CD4-positive, alpha-beta T cell treated with Interleukin-1 beta for 1 hour (primary cell): Measurements from ENCODE around the gene CALN1.
"Not testable (repeated sequence)": the region's sequence is repeated elsewhere in the genome, so short reads cannot be mapped to it uniquely, and the experiment has no call there.

ENCODE experiments used
- DNase-seq, 2 donors: peaks; one replicate each; pipeline ENCODE4 v3.0.0-alpha.2; 2020 to 2022

Gene CALN1

GRCh38 chr7:71775648-71776047 is 636.5 kb downstream of the CALN1 start:
- DNase-seq, result no peak

GRCh38 chr7:71772779-71773178 is 639.4 kb downstream of the CALN1 start:
- no peak for DNase-seq

- DNase-seq, result no peak
Measured at GRCh38 chr7:71770269-71770907, 641.8 kb downstream of the CALN1 start.

GRCh38 chr7:71769326-71769725 is 642.8 kb downstream of the CALN1 start:
- DNase-seq, result no peak

GRCh38 chr7:71768450-71768849 is 643.7 kb downstream of the CALN1 start:
- no peak for DNase-seq

- DNase-seq, result no peak
Measured at GRCh38 chr7:71766016-71766415, 646.1 kb downstream of the CALN1 start.

- no peak for DNase-seq
Measured at GRCh38 chr7:71761336-71761735, 650.8 kb downstream of the CALN1 start.

GRCh38 chr7:71754828-71755227 is 657.3 kb downstream of the CALN1 start:
- DNase-seq, result no peak

GRCh38 chr7:71753956-71754664 is 658.0 kb downstream of the CALN1 start:
- no peak for DNase-seq

- no peak for DNase-seq
Measured at GRCh38 chr7:71753236-71753635, 658.9 kb downstream of the CALN1 start.

GRCh38 chr7:71752171-71752935 is 659.8 kb downstream of the CALN1 start:
- peak in 1 of 2 donors; percentile 10 for DNase-seq

GRCh38 chr7:71750290-71750689 is 661.8 kb downstream of the CALN1 start:
- DNase-seq, result no peak

- no peak for DNase-seq
Measured at GRCh38 chr7:71746006-71746405, 666.1 kb downstream of the CALN1 start.

- DNase-seq, result no peak
Measured at GRCh38 chr7:71740174-71740560, 672.0 kb downstream of the CALN1 start.

GRCh38 chr7:71739520-71740173 is 672.5 kb downstream of the CALN1 start:
- no peak for DNase-seq

- DNase-seq, result not testable (repeated sequence)
Measured at GRCh38 chr7:71737931-71738540, 674.1 kb downstream of the CALN1 start.

- DNase-seq, result peak; percentile 14 to 26
Measured at GRCh38 chr7:71735961-71736556, 676.1 kb downstream of the CALN1 start.

- DNase-seq, result peak; percentile 39 to 42
Measured at GRCh38 chr7:71733107-71733870, 678.8 kb downstream of the CALN1 start.

GRCh38 chr7:71731740-71732139 is 680.4 kb downstream of the CALN1 start:
- no peak for DNase-seq
